Suprapubic skin (tissue), 4 donors: Measurements from ENCODE around the gene GALNT13. TPM values are rescaled to one million over a fixed set of nuclear protein-coding genes. Genes with fewer than 3 reads are reported as not detected.
A peak's percentile ranks its signal among the peaks of the same experiment; 100 is the strongest.

Source experiments
- DNase-seq, 2 donors: peaks; one replicate each; pipeline ENCODE4 v3.0.0-alpha.2; 2019; ENCODE audit warnings: low spot score in 2 of 2
- H3K27ac ChIP-seq: fragments of 200-600 bp; sonication (generic); one replicate; pipeline ENCODE4 v1.5.1; 2019
- H3K27me3 ChIP-seq: fragments of 200-600 bp; sonication (generic); one replicate; pipeline ENCODE4 v1.5.1; 2019
- H3K36me3 ChIP-seq: fragments of 200-600 bp; sonication (generic); one replicate; pipeline ENCODE4 v1.5.1; 2019
- H3K4me1 ChIP-seq: fragments of 200-600 bp; sonication (generic); one replicate; pipeline ENCODE4 v1.5.1; 2019
- H3K4me3 ChIP-seq: fragments of 200-600 bp; sonication (generic); one replicate; pipeline ENCODE4 v1.5.1; 2019; ENCODE audit warnings: mild to moderate bottlenecking
- H3K9me3 ChIP-seq: fragments of 200-600 bp; sonication (generic); one replicate; pipeline ENCODE4 v1.5.1; 2019
- CTCF ChIP-seq, 2 donors: fragments of 200-600 bp in 1 of 2; fragments of 450-650 bp in 1 of 2; sonication (generic) in 1 of 2; IDR thresholded peaks; one replicate each; pipeline ENCODE4 v1.5.1; 2016 to 2019; ENCODE audit warnings: antibody characterized with exemption in 2 of 2, mild to moderate bottlenecking in 1 of 2, moderate library complexity in 1 of 2
- EP300 ChIP-seq: sonication (generic); formaldehyde crosslinking; IDR thresholded peaks from one replicate; pipeline ENCODE4 v1.6.1; 2017; ENCODE audit warnings: antibody characterized with exemption
- POLR2A ChIP-seq, 2 donors: fragments of 450-650 bp; IDR thresholded peaks; one replicate each; pipeline ENCODE4 v1.6.1; 2017; ENCODE audit warnings: antibody characterized with exemption in 2 of 2, mild to moderate bottlenecking in 2 of 2, moderate library complexity in 2 of 2
- POLR2AphosphoS5 ChIP-seq, 3 donors: sonication (generic); formaldehyde crosslinking; IDR thresholded peaks; one replicate each; pipeline ENCODE4 v1.6.1; 2017; ENCODE audit warnings: antibody characterized with exemption in 3 of 3
- WGBS: methylation state at CpG from one replicate; pipeline ENCODE4 v1.1.5; 2018; 5-methylcytosine and 5-hydroxymethylcytosine counted together
- total RNA-seq, 4 donors: library from RNA; depleted of rRNA; stranded (reverse); fragments of >200 nt; gene quantifications; one replicate each; pipeline ENCODE4 v1.1.0, GENCODE V29; 2016

GALNT13 gene
- total RNA-seq, 4 donors from 2014 or later: 0.19 to 0.97 (median 0.54) TPM

- H3K27ac ChIP-seq: no peak overlapping the region
- no peak for TF ChIP-seq POLR2AphosphoS5 (IDR thresholded peaks at IDR 0.05)
- no peak for TF ChIP-seq POLR2A (IDR thresholded peaks at IDR 0.05)
- no peak overlapping the region for H3K4me3 ChIP-seq
- 55% methylated on average over 4 of the region's 4 CpGs for WGBS
- no peaks in the 10 kb centered on the region for H3K9me3 ChIP-seq
- H3K36me3 ChIP-seq: no peaks in the 10 kb centered on the region
- DNase-seq: no peak
- H3K27me3 ChIP-seq: no peaks in the 10 kb centered on the region
- no peaks in the 10 kb centered on the region for H3K4me1 ChIP-seq
Observed at GRCh38 chr2:154452906-154453493, 581.3 kb downstream of the GALNT13 start.

GRCh38 chr2:154455166-154455565 is 583.4 kb downstream of the GALNT13 start:
- WGBS: 81% methylated on average over 4 of the region's 4 CpGs
- TF ChIP-seq POLR2AphosphoS5 (IDR thresholded peaks at IDR 0.05) (no peak), CTCF (IDR thresholded peaks at IDR 0.05) (no peak), EP300 (no peak), POLR2A (IDR thresholded peaks at IDR 0.05) (no peak)
- Histone ChIP-seq H3K4me3 (peak overlapping the region; percentile 36), H3K9me3 (no peaks in the 10 kb centered on the region), H3K4me1 (no peaks in the 10 kb centered on the region), H3K36me3 (no peaks in the 10 kb centered on the region), H3K27me3 (no peaks in the 10 kb centered on the region), H3K27ac (no peak overlapping the region)
- no peak for DNase-seq

- H3K27ac ChIP-seq: no peak overlapping the region
- no peaks in the 10 kb centered on the region for H3K27me3 ChIP-seq
- TF ChIP-seq EP300 (no peak), POLR2A (IDR thresholded peaks at IDR 0.05) (no peak), POLR2AphosphoS5 (IDR thresholded peaks at IDR 0.05) (no peak), CTCF (IDR thresholded peaks at IDR 0.05) (no peak)
- DNase-seq: no peak
- no peaks in the 10 kb centered on the region for H3K4me1 ChIP-seq
- no peaks in the 10 kb centered on the region for H3K9me3 ChIP-seq
- H3K36me3 ChIP-seq: no peaks in the 10 kb centered on the region
- 35% methylated on average over 2 of the region's 2 CpGs for WGBS
- peak overlapping the region; percentile 36 for H3K4me3 ChIP-seq
Observed at GRCh38 chr2:154455866-154456265, 584.1 kb downstream of the GALNT13 start.

- H3K9me3 ChIP-seq: no peaks in the 10 kb centered on the region
- TF ChIP-seq POLR2A (IDR thresholded peaks at IDR 0.05): no peak
- TF ChIP-seq CTCF (IDR thresholded peaks at IDR 0.05): no peak
- TF ChIP-seq EP300: no peak
- no peak for TF ChIP-seq POLR2AphosphoS5 (IDR thresholded peaks at IDR 0.05)
- no peaks in the 10 kb centered on the region for H3K27me3 ChIP-seq
- no peak overlapping the region for H3K4me3 ChIP-seq
- DNase-seq: no peak
- no peak overlapping the region for H3K27ac ChIP-seq
- WGBS: 81% methylated on average over 2 of the region's 2 CpGs
- H3K36me3 ChIP-seq: no peaks in the 10 kb centered on the region
- H3K4me1 ChIP-seq: no peaks in the 10 kb centered on the region
Observed at GRCh38 chr2:154457286-154457685, 585.6 kb downstream of the GALNT13 start.

GRCh38 chr2:154459286-154459685 is 587.6 kb downstream of the GALNT13 start:
- no peaks in the 10 kb centered on the region for H3K27me3 ChIP-seq
- no peak overlapping the region for H3K4me3 ChIP-seq
- DNase-seq: no peak
- TF ChIP-seq EP300 (no peak), POLR2AphosphoS5 (IDR thresholded peaks at IDR 0.05) (no peak), POLR2A (IDR thresholded peaks at IDR 0.05) (no peak), CTCF (IDR thresholded peaks at IDR 0.05) (no peak)
- H3K9me3 ChIP-seq: no peaks in the 10 kb centered on the region
- no peaks in the 10 kb centered on the region for H3K36me3 ChIP-seq
- H3K4me1 ChIP-seq: no peaks in the 10 kb centered on the region
- H3K27ac ChIP-seq: no peak overlapping the region

GRCh38 chr2:154462634-154463033 is 590.9 kb downstream of the GALNT13 start:
- 83% methylated on average over 5 of the region's 5 CpGs for WGBS
- TF ChIP-seq POLR2AphosphoS5 (IDR thresholded peaks at IDR 0.05) (no peak), CTCF (IDR thresholded peaks at IDR 0.05) (no peak), POLR2A (IDR thresholded peaks at IDR 0.05) (no peak), EP300 (no peak)
- Histone ChIP-seq H3K36me3 (no peaks in the 10 kb centered on the region), H3K9me3 (no peaks in the 10 kb centered on the region), H3K4me3 (no peak overlapping the region), H3K27me3 (no peaks in the 10 kb centered on the region), H3K27ac (no peak overlapping the region), H3K4me1 (no peaks in the 10 kb centered on the region)
- no peak for DNase-seq
